Measurements from ENCODE around the gene C20orf144. TPM values are rescaled to one million over a fixed set of nuclear protein-coding genes. Genes with fewer than 3 reads are reported as not detected.

Gene C20orf144
- total and polyA plus RNA-seq, 4 donors, result not detected

DNA sequence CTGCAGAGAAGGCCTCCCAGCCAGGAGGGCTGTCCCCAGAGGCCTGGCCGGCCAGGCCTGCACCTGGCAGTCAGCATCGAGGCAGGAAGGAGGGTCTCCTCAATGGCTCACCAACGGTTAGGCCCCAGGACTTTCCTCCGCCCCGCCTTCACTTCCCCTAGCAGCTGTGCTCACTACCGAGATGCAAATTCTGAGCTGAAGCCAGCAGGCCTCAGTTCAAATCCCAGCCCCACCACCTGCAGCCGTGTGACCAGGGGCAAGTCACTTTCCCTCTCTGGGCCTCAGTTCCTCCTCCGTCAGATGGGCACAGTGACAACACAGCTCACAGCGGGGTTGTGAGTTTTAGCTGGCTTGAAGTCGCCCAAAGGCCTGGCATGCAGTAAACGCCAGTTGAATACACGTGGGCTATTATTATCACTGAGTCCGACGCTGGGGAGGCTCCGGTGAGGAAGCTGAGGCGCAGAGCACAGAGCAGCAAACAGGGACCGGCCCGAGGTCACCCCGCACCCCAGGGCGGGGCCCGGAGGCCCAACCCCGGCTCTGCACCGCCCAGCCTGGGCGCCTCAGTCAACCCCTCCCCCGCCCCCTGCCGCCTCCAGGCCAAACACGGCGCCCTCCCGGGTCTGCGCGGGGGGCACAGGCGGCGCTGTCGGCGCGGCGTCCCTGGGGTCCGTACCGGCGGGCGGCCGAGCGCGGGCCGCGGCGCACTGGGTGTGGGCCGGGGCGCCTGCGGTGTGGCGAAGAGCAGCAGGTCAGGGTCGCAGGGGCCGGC is 23.4 kb downstream of the C20orf144 start:
- no peaks in the 10 kb centered on the region for H3K36me3 ChIP-seq (ENCODE audit: control insufficient read depth in 4 of 4, insufficient read depth in 3 of 4, low read depth in 1 of 4, low read length in 3 of 4)
- WGBS, result 8% methylated on average over 53 of the region's 53 CpGs
- H3K27ac ChIP-seq (ENCODE audit: low read depth in 1 of 2, low read length in 2 of 2), result no peak overlapping the region
- H3K9ac ChIP-seq (ENCODE audit: low read depth in 1 of 2, low read length in 2 of 2), result no peak overlapping the region
- H3K9me3 ChIP-seq (ENCODE audit: control insufficient read depth in 4 of 4, low read length in 3 of 4), result no peaks in the 10 kb centered on the region
- H3K4me3 ChIP-seq (ENCODE audit: low read depth in 1 of 3, low read length in 3 of 3), result peak overlapping the region in 1 of 3 donors; percentile 68
- peaks cover 2 to 19% (median 8%) of the 10 kb centered on the region in 4 donors for H3K4me1 ChIP-seq (ENCODE audit: control insufficient read depth in 4 of 4, insufficient read depth in 4 of 4, low read length in 3 of 4)
- no peak for TF ChIP-seq NR2F2 (IDR thresholded peaks at IDR 0.05)
- DNase-seq (ENCODE audit: low spot score), result peak; percentile 69
- no peaks in the 10 kb centered on the region for H3K27me3 ChIP-seq (ENCODE audit: control insufficient read depth in 4 of 4, insufficient read depth in 4 of 4, low read length in 3 of 4)

DNA sequence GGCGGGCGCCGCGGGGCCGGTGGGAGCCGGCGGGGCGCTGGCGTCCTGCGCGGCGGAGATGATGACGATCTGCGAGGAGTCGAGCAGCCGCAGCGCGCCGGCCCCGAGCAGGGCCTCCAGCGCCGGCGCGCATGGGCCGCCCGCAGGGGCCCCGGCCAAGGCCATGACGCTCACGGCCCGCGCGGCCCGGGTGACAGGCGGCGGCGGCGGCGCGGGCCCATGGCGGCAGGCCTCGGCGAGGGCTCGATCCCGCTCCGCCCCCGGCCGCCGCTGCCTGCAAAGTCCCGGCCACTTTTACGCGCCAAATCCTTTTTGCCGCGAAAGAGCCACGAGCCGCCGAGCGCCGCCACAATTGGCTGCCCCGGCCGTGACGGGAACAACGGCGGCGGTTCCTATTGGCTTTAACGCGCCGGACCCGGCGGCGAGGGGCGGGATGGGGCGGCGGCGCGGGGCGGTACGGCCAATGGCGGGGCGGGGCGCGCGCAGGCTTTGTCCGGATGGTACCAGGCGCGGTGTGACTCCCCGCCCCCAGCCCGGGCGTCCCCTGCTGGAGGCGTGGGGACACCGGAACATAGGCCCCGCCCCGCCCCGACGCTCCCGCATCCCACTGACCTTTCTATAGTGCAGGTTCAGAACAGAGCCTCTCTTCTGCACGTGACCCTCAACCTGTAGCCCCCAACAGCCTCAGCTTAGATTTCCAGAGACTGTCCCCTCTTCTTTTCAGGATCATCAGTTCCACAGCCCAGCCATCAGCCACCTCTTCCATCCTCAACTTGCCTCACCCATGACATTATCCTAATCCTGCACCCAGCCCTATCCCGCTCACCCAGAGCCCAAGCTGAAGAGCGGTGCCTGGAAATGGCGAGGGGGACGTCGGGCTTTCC is 24.2 kb downstream of the C20orf144 start, which contains the start of gene E2F1:
TSS of gene E2F1 (minus strand) at position 286 of the 884 bp plus-strand sequence. CDS start at position 165, 121 bp downstream.
- peak within 1 kb of the TSS in 2 of 3 donors; percentile 54 to 68 for H3K4me3 ChIP-seq (ENCODE audit: low read depth in 1 of 3, low read length in 3 of 3)
- peaks cover 2 to 19% (median 8%) of the 10 kb centered on the region in 4 donors for H3K4me1 ChIP-seq (ENCODE audit: control insufficient read depth in 4 of 4, insufficient read depth in 4 of 4, low read length in 3 of 4)
- no peak within 1 kb of the TSS for H3K27ac ChIP-seq (ENCODE audit: low read depth in 1 of 2, low read length in 2 of 2)
- TF ChIP-seq, protein P1, sequence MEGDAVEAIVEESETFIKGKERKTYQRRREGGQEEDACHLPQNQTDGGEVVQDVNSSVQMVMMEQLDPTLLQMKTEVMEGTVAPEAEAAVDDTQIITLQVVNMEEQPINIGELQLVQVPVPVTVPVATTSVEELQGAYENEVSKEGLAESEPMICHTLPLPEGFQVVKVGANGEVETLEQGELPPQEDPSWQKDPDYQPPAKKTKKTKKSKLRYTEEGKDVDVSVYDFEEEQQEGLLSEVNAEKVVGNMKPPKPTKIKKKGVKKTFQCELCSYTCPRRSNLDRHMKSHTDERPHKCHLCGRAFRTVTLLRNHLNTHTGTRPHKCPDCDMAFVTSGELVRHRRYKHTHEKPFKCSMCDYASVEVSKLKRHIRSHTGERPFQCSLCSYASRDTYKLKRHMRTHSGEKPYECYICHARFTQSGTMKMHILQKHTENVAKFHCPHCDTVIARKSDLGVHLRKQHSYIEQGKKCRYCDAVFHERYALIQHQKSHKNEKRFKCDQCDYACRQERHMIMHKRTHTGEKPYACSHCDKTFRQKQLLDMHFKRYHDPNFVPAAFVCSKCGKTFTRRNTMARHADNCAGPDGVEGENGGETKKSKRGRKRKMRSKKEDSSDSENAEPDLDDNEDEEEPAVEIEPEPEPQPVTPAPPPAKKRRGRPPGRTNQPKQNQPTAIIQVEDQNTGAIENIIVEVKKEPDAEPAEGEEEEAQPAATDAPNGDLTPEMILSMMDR (IDR thresholded peaks at IDR 0.05; ENCODE audit: low read depth, low read length, missing input control), result peak; percentile 31
- TF ChIP-seq YY1 (IDR thresholded peaks at IDR 0.05), result peak; percentile 22
- no peak for TF ChIP-seq HNF4A (conservative IDR thresholded peaks at IDR 0.05)
- TF ChIP-seq RAD21 (IDR thresholded peaks at IDR 0.05), result peak in 1 of 2 donors; percentile 12
- WGBS, result 4% methylated on average over 101 of the region's 101 CpGs
- no peaks in the 10 kb centered on the region for H3K36me3 ChIP-seq (ENCODE audit: control insufficient read depth in 4 of 4, insufficient read depth in 3 of 4, low read depth in 1 of 4, low read length in 3 of 4)
- H3K9me3 ChIP-seq (ENCODE audit: control insufficient read depth in 4 of 4, low read length in 3 of 4), result no peaks in the 10 kb centered on the region
- DNase-seq (ENCODE audit: low spot score), result peak; percentile 97
- no peaks in the 10 kb centered on the region for H3K27me3 ChIP-seq (ENCODE audit: control insufficient read depth in 4 of 4, insufficient read depth in 4 of 4, low read length in 3 of 4)
- H3K9ac ChIP-seq (ENCODE audit: low read depth in 1 of 2, low read length in 2 of 2), result no peak within 1 kb of the TSS

GRCh38 chr20:33686984-33687366 is 24.8 kb downstream of the C20orf144 start:
- 81% methylated on average over 14 of the region's 14 CpGs for WGBS

GRCh38 chr20:33687370-33687915 is 25.3 kb downstream of the C20orf144 start:
- Histone ChIP-seq H3K4me3 (ENCODE audit: low read depth in 1 of 3, low read length in 3 of 3) (no peak overlapping the region), H3K9ac (ENCODE audit: low read depth in 1 of 2, low read length in 2 of 2) (no peak overlapping the region), H3K9me3 (ENCODE audit: control insufficient read depth in 4 of 4, low read length in 3 of 4) (no peaks in the 10 kb centered on the region), H3K27me3 (ENCODE audit: control insufficient read depth in 4 of 4, insufficient read depth in 4 of 4, low read length in 3 of 4) (no peaks in the 10 kb centered on the region), H3K27ac (ENCODE audit: low read depth in 1 of 2, low read length in 2 of 2) (no peak overlapping the region), H3K36me3 (ENCODE audit: control insufficient read depth in 4 of 4, insufficient read depth in 3 of 4, low read depth in 1 of 4, low read length in 3 of 4) (no peaks in the 10 kb centered on the region), H3K4me1 (ENCODE audit: control insufficient read depth in 4 of 4, insufficient read depth in 4 of 4, low read length in 3 of 4) (peaks cover 2 to 19% (median 8%) of the 10 kb centered on the region in 4 donors)
- no peak for TF ChIP-seq NR2F2 (IDR thresholded peaks at IDR 0.05)
- TF ChIP-seq FOXA1 (IDR thresholded peaks at IDR 0.05), result no peak
- TF ChIP-seq RXRA (IDR thresholded peaks at IDR 0.05), result no peak
- TF ChIP-seq, protein P2, sequence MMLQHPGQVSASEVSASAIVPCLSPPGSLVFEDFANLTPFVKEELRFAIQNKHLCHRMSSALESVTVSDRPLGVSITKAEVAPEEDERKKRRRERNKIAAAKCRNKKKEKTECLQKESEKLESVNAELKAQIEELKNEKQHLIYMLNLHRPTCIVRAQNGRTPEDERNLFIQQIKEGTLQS (IDR thresholded peaks at IDR 0.05), result no peak
- TF ChIP-seq GABPA (IDR thresholded peaks at IDR 0.05 in 1 of 2, conservative IDR thresholded peaks at IDR 0.05 in 1 of 2), result no peak
- TF ChIP-seq JUND (IDR thresholded peaks at IDR 0.05), result no peak
- DNase-seq (ENCODE audit: low spot score), result no peak
- WGBS, result 81% methylated on average over 8 of the region's 8 CpGs

More at GRCh38 chr20:33686984-33687366, 24.8 kb downstream of the C20orf144 start:
- Histone ChIP-seq H3K36me3 (ENCODE audit: control insufficient read depth in 4 of 4, insufficient read depth in 3 of 4, low read depth in 1 of 4, low read length in 3 of 4) (no peaks in the 10 kb centered on the region), H3K9ac (ENCODE audit: low read depth in 1 of 2, low read length in 2 of 2) (no peak overlapping the region), H3K27ac (ENCODE audit: low read depth in 1 of 2, low read length in 2 of 2) (no peak overlapping the region), H3K4me1 (ENCODE audit: control insufficient read depth in 4 of 4, insufficient read depth in 4 of 4, low read length in 3 of 4) (peaks cover 2 to 19% (median 8%) of the 10 kb centered on the region in 4 donors), H3K4me3 (ENCODE audit: low read depth in 1 of 3, low read length in 3 of 3) (no peak overlapping the region), H3K9me3 (ENCODE audit: control insufficient read depth in 4 of 4, low read length in 3 of 4) (no peaks in the 10 kb centered on the region), H3K27me3 (ENCODE audit: control insufficient read depth in 4 of 4, insufficient read depth in 4 of 4, low read length in 3 of 4) (no peaks in the 10 kb centered on the region)
- TF ChIP-seq HNF4G (IDR thresholded peaks at IDR 0.05), result no peak
- DNase-seq (ENCODE audit: low spot score), result no peak
